ENCODE measurements around the gene GOSR1.

DNA sequence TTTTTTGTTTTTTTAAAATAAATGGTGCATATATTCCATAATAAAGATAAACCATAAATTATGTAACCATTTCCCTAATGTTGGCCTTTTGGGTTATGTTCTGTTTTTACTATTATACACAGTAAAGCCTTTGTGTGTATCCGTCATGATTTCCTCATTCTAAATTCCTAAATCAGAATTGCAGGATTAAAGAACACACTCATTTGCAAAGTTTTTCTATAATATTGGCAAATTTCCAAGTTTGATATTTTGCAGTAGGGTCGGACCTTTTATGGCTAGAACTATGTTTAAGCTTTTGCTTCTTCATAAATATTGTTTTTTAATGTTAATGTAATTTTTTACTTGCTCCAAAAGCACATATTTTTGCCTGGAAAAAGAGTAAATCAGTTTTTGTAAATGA, 16.6 kb downstream of the GOSR1 start:
- TF ChIP-seq, protein P1, sequence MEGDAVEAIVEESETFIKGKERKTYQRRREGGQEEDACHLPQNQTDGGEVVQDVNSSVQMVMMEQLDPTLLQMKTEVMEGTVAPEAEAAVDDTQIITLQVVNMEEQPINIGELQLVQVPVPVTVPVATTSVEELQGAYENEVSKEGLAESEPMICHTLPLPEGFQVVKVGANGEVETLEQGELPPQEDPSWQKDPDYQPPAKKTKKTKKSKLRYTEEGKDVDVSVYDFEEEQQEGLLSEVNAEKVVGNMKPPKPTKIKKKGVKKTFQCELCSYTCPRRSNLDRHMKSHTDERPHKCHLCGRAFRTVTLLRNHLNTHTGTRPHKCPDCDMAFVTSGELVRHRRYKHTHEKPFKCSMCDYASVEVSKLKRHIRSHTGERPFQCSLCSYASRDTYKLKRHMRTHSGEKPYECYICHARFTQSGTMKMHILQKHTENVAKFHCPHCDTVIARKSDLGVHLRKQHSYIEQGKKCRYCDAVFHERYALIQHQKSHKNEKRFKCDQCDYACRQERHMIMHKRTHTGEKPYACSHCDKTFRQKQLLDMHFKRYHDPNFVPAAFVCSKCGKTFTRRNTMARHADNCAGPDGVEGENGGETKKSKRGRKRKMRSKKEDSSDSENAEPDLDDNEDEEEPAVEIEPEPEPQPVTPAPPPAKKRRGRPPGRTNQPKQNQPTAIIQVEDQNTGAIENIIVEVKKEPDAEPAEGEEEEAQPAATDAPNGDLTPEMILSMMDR (conservative IDR thresholded peaks at IDR 0.05): no peak
- TF ChIP-seq EZH2 (IDR thresholded peaks at IDR 0.05; ENCODE audit: low read depth): no peak
